Activated CD8-positive, alpha-beta T cell treated with anti-CD3 and anti-CD28 coated beads for 36 hours (primary cell): ENCODE results near the gene TRIM27. TPM values are rescaled to one million over a fixed set of nuclear protein-coding genes. Genes with fewer than 3 reads are reported as not detected.
"Not testable (repeated sequence)": the region's sequence is repeated elsewhere in the genome, so short reads cannot be mapped to it uniquely, and the experiment has no call there.

ENCODE experiments used
- ATAC-seq: fragments of 200-7000 bp; cut with Tn5 transposase; one replicate; pipeline ENCODE4 v1.10.0; 2021; ENCODE audit warnings: mild to moderate bottlenecking, moderate library complexity
- CTCF ChIA-PET: fragments of 350-600 bp; sonication (Branson Sonifier 250); formaldehyde crosslinking; loops from one replicate; lab custom pipeline; 2021; ENCODE audit warnings: antibody characterized with exemption; lab: Charles Lee
- POLR2A ChIA-PET: fragments of 350-600 bp; sonication (Branson Sonifier 250); formaldehyde crosslinking; loops from one replicate; lab custom pipeline; 2021; ENCODE audit warnings: antibody characterized with exemption; lab: Charles Lee
- DNase-seq: peaks from one replicate; pipeline ENCODE4 v3.0.0-alpha.2; 2020
- H3K27ac Mint-ChIP-seq: one replicate; pipeline ENCODE4 v1.8.0; 2021; ENCODE audit warnings: mild to moderate bottlenecking, mixed read lengths
- H3K27me3 Mint-ChIP-seq: one replicate; pipeline ENCODE4 v1.8.0; 2021; ENCODE audit warnings: mixed read lengths
- H3K36me3 Mint-ChIP-seq: one replicate; pipeline ENCODE4 v1.8.0; 2021; ENCODE audit warnings: low read depth, mixed read lengths
- H3K4me1 Mint-ChIP-seq: one replicate; pipeline ENCODE4 v1.8.0; 2021; ENCODE audit warnings: low read depth, mixed read lengths
- H3K4me3 Mint-ChIP-seq: one replicate; pipeline ENCODE4 v1.8.0; 2021; ENCODE audit warnings: mild to moderate bottlenecking, moderate library complexity, mixed read lengths
- H3K9me3 Mint-ChIP-seq: one replicate; pipeline ENCODE4 v1.8.0; 2021; ENCODE audit warnings: mixed read lengths
- intact Hi-C: fragments of 100-400 bp; cut with micrococcal nuclease; formaldehyde crosslinking; loops from one replicate; pipeline ENCODE4 v1.10.0; 2022
- total RNA-seq, 2 experiments: library from RNA; stranded (reverse); gene quantifications; one replicate each; pipeline ENCODE4 v1.2.3, GENCODE V29; 2021
- TF ChIP-seq, protein P1 (sequence below): fragments of 200-600 bp; IDR thresholded peaks from one replicate; pipeline ENCODE4 v1.8.0; 2022; ENCODE audit warnings: antibody characterized with exemption, mild to moderate bottlenecking

Gene TRIM27
- total RNA-seq, 2 experiments from 2014 or later = 45.6 to 46.4 TPM

DNA sequence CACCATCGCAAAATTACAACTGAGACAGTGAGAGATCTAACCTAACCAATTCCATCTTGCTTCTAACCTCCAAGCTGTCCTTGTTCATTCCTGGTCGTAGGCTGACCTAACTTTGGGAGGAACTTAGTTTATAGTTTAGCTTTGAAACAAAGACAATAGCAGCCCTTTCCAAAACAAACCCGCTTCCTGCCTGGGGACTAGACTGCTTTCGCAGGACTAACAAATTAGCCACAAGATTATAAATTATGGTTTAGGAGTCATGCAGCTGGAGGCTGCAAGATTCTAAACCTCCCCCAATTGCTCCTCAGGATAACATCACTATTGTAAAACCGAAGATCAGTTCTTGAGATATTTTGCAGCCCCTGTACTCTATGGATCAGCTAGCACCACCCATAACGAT, 63.2 kb downstream of the TRIM27 start:
- Mint-ChIP-seq H3K4me3 (no peak overlapping the region), H3K9me3 (peaks cover 4% of the 10 kb centered on the region), H3K36me3 (peaks cover 7% of the 10 kb centered on the region), H3K4me1 (peaks cover 22% of the 10 kb centered on the region), H3K27ac (no peak overlapping the region), H3K27me3 (peaks cover 3% of the 10 kb centered on the region)
- DNase-seq (no peak), ATAC-seq (no peak)
- POLR2A ChIA-PET = interaction anchor here (0.6 kb wide), 1 partner anchor 149 kb away, joined by 3 read pairs; no protein-coding TSS in a partner anchor
- intact Hi-C loops = loop anchor here (10.0 kb wide), 1 partner anchor 124 kb away; no protein-coding TSS in a partner anchor
- TF ChIP-seq, protein P1, sequence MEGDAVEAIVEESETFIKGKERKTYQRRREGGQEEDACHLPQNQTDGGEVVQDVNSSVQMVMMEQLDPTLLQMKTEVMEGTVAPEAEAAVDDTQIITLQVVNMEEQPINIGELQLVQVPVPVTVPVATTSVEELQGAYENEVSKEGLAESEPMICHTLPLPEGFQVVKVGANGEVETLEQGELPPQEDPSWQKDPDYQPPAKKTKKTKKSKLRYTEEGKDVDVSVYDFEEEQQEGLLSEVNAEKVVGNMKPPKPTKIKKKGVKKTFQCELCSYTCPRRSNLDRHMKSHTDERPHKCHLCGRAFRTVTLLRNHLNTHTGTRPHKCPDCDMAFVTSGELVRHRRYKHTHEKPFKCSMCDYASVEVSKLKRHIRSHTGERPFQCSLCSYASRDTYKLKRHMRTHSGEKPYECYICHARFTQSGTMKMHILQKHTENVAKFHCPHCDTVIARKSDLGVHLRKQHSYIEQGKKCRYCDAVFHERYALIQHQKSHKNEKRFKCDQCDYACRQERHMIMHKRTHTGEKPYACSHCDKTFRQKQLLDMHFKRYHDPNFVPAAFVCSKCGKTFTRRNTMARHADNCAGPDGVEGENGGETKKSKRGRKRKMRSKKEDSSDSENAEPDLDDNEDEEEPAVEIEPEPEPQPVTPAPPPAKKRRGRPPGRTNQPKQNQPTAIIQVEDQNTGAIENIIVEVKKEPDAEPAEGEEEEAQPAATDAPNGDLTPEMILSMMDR = no peak
- CTCF ChIA-PET = interaction anchor here (0.8 to 1.5 kb wide), 4 partner anchors 21 to 1040 kb away, joined by 3 to 7 read pairs (median 3); no protein-coding TSS in a partner anchor

DNA sequence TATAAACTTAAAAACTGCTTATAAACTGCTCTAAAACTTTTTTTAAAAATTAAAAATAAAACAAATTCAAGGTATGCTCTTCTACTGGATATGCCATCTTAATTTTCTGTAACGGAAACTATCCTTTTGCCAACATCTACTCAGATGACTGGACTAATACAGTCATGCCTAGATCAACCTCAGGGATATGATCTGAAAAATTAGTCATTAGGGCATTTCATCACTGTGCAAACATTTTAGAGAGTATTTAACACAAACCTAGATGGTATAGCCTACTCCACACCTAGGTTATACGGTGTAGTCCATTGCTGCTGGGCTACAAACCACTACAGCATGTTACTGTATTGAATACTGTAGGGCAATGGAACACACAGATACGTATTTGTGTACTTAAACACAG, 64.8 kb downstream of the TRIM27 start:
- Mint-ChIP-seq H3K36me3 (peaks cover 5% of the 10 kb centered on the region), H3K9me3 (peaks cover 2% of the 10 kb centered on the region), H3K4me3 (no peak overlapping the region), H3K4me1 (peaks cover 10% of the 10 kb centered on the region), H3K27ac (no peak overlapping the region), H3K27me3 (peaks cover 3% of the 10 kb centered on the region)
- POLR2A ChIA-PET = no interaction called here
- CTCF ChIA-PET = no interaction called here
- TF ChIP-seq, protein P1 = no peak
- intact Hi-C loops = no loop called here
- ATAC-seq (no peak), DNase-seq (no peak)

DNA sequence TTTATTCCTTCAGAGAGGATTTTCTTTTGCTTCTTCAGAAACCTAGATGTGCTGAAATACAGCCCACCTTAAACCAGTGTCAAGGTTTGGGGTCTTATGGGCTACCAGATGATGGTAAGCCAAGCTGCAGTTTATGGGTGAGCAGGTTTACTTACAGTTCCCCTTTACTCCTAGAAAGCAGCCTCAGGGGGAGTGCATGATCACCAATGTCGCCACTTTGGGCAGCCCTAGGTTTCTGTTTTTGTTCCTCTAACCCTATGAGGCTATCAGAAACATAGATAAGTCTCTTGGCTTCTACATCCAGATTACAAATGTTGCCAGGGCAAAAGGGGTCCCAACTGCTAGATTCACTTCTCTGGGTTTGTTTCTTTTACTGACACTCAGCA, 67.2 kb downstream of the TRIM27 start:
- CTCF ChIA-PET = interaction anchor here (1.3 kb wide), 1 partner anchor 18 kb away, joined by 3 read pairs; no protein-coding TSS in a partner anchor

DNA sequence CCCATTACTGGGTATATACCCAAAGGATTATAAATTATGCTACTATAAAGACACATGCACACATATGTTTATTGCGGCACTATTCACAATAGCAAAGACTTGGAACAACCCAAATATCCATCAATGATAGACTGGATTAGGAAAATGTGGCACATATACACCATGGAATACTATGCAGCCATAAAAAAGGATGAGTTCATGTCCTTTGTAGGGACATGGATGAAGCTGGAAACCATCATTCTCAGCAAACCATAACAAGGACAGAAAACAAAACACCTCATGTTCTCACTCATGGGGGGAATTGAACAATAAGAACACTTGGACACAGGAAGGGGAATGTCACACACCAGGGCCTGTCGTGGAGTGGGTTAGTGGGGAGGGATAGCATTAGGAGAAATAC, 69.4 kb downstream of the TRIM27 start:
- H3K36me3 Mint-ChIP-seq, DNase-seq, H3K9me3 Mint-ChIP-seq, H3K4me3 Mint-ChIP-seq, H3K4me1 Mint-ChIP-seq, CTCF ChIA-PET, ATAC-seq, H3K27me3 Mint-ChIP-seq, POLR2A ChIA-PET, H3K27ac Mint-ChIP-seq, intact Hi-C loops: not testable (repeated sequence)

More for the DNA sequence above, 67.2 kb downstream of the TRIM27 start:
- DNase-seq (no peak), ATAC-seq (no peak)
- H3K27me3 Mint-ChIP-seq = no peaks in the 10 kb centered on the region
- intact Hi-C loops = no loop called here
- H3K4me1 Mint-ChIP-seq = peaks cover 4% of the 10 kb centered on the region
- no peaks in the 10 kb centered on the region for H3K36me3 Mint-ChIP-seq
- no peak overlapping the region for H3K4me3 Mint-ChIP-seq
- TF ChIP-seq, protein P1 = no peak
- H3K9me3 Mint-ChIP-seq = no peaks in the 10 kb centered on the region
- POLR2A ChIA-PET = interaction anchor here (0.7 kb wide), 1 partner anchor 79 kb away, joined by 3 read pairs; no protein-coding TSS in a partner anchor
- H3K27ac Mint-ChIP-seq = no peak overlapping the region

Other genes starting within 250 kb of the TRIM27 start
- under 1 TPM; 0.31 to 0.43 TPM for gene ZNF311, start 81.3 kb upstream of the TRIM27 start, total RNA-seq
- gene OR2W1, start 121.2 kb upstream of the TRIM27 start, total RNA-seq = not detected
- not detected for gene OR2B3, start 163.3 kb upstream of the TRIM27 start, total RNA-seq
- gene OR2J1, start 175.5 kb upstream of the TRIM27 start, total RNA-seq = not detected
- not detected for gene OR2J3, start 184.1 kb upstream of the TRIM27 start, total RNA-seq
- not detected for gene OR2J2, start 246.9 kb upstream of the TRIM27 start, total RNA-seq